ENCODE measurements around the gene CGN.

GRCh38 chr1:151584278-151584677, 73.1 kb downstream of the CGN start:
- TF ChIP-seq EZH2 (IDR thresholded peaks at IDR 0.05; ENCODE audit: low read length, missing control alignments): no peak
- TF ChIP-seq CTCF (conservative IDR thresholded peaks at IDR 0.05 in 1 of 2, IDR thresholded peaks at IDR 0.05 in 1 of 2; ENCODE audit: low read depth in 1 of 2, low read length in 2 of 2): no peak

All from fibroblast of lung (primary cell).